HG03196 (cell line): Measurements from ENCODE around the gene FPGS.

Experiments
- ATAC-seq: cut with Tn5 transposase; IDR thresholded peaks from one replicate; pipeline ENCODE4 v1.9.1; 2021; ENCODE audit not compliant: unreplicated experiment

FPGS gene

GRCh38 chr9:127786773-127787104, 15.9 kb upstream of the FPGS start:
- ATAC-seq = no peak

- ATAC-seq = no peak
Observed at GRCh38 chr9:127788337-127789011, 14.2 kb upstream of the FPGS start.

GRCh38 chr9:127789179-127789578, 13.5 kb upstream of the FPGS start:
- ATAC-seq = no peak

- no peak for ATAC-seq
Observed at GRCh38 chr9:127790094-127790855, 12.4 kb upstream of the FPGS start.

- ATAC-seq = no peak
Observed at GRCh38 chr9:127791085-127791484, 11.6 kb upstream of the FPGS start.

GRCh38 chr9:127792417-127793031, 10.2 kb upstream of the FPGS start:
- no peak for ATAC-seq

GRCh38 chr9:127793093-127793708, 9.5 kb upstream of the FPGS start:
- no peak for ATAC-seq

- no peak for ATAC-seq
Observed at GRCh38 chr9:127794001-127794791, 8.5 kb upstream of the FPGS start.

GRCh38 chr9:127796225-127796813, 6.4 kb upstream of the FPGS start:
- no peak for ATAC-seq

GRCh38 chr9:127796852-127797370, 5.8 kb upstream of the FPGS start:
- ATAC-seq = no peak

- ATAC-seq = no peak
Observed at GRCh38 chr9:127801955-127802575, 617 bp upstream of the FPGS start.

GRCh38 chr9:127803507-127804352, 1.0 kb downstream of the FPGS start:
- ATAC-seq = no peak

GRCh38 chr9:127805620-127806019, 2.9 kb downstream of the FPGS start:
- ATAC-seq = no peak

GRCh38 chr9:127806871-127807270, 4.2 kb downstream of the FPGS start:
- ATAC-seq = no peak

GRCh38 chr9:127808347-127809001, 5.8 kb downstream of the FPGS start:
- no peak for ATAC-seq

GRCh38 chr9:127809002-127809539, 6.4 kb downstream of the FPGS start:
- ATAC-seq = no peak

- no peak for ATAC-seq
Observed at GRCh38 chr9:127809540-127810377, 7.1 kb downstream of the FPGS start.
